NCI-H510A (cell line): ENCODE data around the gene PPP2R1B.

Experiments
- DNase-seq: peaks from one replicate; lab custom pipeline; 2025; lab: John Stamatoyannopoulos, UW

The PPP2R1B gene

DNA sequence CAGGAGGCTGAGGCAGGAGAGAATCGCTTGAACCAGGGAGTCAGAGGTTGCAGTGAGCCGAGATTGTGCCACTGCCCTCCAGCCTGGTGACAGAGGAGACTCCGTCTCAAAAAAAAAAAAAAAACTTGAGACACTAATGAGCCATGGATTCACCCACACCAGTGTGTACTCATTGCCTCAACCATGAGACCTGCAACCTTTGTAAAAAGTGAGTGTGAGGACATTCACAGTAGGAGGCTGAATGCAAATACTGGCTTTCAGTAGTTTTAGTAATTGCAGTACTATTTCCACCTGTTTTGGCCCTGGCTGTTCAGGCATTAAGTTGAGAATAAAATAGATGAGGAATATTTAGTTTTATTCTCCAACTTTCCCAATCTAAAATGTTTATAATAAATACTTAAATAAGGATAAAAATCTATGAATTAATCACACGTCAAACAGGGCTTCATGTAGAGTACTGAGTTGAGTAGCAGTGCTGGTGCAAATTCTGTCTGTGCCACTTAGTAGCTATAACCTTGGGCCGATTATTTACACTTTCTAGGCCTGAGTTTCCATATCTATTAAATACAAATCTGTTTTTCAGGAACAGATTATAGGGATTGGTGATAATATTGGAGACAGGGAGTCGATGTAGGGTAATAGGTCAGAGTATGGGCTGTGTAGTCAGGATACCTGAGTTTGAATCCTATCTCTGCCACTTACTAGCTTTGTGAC is 72.8 kb downstream of the PPP2R1B start:
- no peak for DNase-seq

DNA sequence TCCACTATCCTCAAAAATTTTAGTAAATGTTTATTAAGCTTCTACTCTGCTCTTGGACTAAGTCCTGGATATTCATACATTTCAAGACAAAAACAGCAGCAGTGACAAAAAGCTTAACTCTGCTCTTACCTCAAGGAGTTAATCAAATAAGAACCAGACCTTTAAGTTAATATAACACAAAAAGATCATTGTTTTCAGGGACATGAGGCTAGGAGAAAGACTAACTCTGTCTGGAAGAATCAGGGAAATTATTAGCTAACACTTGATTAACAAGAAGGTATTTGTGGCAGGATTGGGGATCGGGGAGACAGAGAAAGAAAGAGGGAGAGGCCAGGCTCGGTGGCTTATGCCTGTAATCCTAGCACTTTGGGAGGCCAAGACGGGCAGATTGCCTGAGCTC is 74.4 kb downstream of the PPP2R1B start:
- DNase-seq, result no peak

DNA sequence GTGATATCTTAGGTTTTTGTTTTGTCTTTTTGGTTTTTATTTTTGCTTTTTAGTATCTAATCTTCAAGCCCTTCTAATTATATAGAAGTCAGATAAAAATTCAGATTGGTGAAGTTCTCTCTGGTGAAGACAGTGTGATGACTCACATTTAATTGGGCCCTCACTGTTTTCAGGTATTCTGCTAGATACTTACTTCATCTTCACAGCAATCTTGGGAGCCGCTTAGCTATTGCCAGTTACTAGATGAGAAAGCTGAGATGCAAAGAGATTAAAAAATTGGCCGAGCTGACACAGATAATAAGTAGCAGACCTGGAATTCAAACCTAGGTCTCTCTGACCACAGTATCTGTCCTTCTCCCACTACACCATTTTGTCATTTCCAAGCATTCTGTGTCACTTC is 75.0 kb downstream of the PPP2R1B start:
- no peak for DNase-seq

DNA sequence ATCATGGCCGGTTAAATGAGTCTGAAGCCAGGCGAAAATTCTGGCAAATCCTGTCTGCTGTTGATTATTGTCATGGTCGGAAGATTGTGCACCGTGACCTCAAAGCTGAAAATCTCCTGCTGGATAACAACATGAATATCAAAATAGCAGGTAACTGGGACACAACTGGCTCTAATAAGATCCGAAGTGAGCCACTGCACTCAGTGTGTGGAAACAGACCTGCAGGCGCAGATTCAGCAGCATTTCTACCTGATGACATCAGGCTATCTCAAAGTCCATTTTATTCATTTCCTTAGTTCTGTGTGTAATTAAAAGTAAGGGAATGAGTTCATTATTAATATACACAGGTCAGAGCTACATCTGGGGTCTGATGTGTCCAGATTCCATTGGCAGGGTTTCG is 78.2 kb downstream of the PPP2R1B start:
- no peak for DNase-seq

DNA sequence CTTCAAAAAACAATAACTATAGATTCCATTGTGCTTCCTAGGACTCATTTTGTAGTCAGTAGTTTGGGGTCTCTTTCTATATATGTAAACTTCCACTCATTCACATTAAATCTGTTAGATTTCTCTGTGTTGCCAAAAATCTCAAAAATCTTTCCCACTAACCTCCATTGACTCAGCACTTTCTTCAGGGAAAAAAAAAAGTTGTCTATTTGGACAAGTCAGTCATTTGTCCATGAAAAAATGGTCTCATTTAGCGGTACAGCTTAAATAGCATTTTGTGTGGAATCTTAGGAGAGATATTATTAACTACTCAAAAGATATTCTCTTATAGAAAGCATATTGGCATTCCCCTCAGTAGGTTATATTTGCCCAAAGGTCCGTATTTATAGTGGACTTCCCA is 81.9 kb downstream of the PPP2R1B start:
- DNase-seq, result no peak

DNA sequence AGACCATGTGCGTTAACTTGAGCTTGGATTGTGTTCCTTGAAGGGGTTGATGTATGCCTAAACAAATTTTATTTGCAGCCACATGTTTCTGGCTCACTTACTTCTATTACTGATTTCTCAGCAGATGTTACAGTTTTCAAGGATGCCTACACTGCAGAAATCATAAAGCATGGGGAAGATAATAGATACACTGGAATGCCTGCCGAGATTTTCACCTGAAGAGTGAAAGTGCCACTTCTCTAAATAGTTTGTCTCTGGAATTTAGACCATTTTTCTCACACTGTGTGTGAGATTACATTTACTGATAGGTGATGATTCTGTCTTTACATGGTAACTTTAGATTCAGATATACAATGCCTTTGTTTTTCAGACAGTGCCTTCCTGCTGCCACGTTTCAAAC is 82.4 kb downstream of the PPP2R1B start:
- no peak for DNase-seq

DNA sequence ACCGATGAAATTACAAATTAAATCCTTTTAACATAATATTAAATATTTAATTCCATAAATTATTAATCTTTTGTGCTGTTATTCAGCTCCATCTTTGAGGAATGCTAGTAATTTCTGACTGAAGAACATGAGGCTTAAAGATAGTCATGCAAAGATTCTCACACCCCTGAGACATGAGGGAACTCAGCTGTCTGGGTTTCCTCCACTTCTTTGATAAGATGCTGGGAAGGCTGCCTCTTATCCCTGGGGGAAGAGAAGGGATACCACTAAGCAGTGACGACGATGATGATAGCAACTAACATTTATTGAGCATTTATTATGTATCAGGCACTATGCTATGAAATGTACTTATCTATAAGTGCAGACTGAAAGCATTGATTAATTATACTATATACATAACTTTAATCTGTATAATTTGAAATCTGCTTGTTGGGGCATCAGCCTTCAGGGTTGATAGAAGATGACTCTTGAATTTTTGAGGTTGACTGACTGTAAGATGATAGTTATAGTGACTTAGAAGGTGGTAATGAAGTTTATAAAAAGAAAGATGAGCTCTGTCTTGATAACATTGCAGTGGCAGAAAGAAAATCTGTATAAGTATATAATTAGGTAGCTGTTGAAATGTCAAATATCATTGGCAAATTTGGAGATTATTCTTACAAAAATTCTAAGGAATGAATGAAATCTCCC is 85.6 kb downstream of the PPP2R1B start:
- DNase-seq, result no peak
